Spleen (tissue), 7 donors: ENCODE results near the gene DCST1.

Source experiments
- POLR2A ChIP-seq, 3 donors: fragments of 450-650 bp; IDR thresholded peaks; one replicate each; pipeline ENCODE4 v1.5.1; 2017; ENCODE audit warnings: antibody characterized with exemption in 3 of 3, mild to moderate bottlenecking in 1 of 3
- POLR2AphosphoS5 ChIP-seq, 3 donors: sonication (generic); formaldehyde crosslinking; IDR thresholded peaks; one replicate each; pipeline ENCODE4 v1.5.1; 2017; ENCODE audit warnings: antibody characterized with exemption in 3 of 3
- TF ChIP-seq, protein P1 (sequence below), 11 experiments: fragments of 200-600 bp in 7 of 11; fragments of 450-650 bp in 4 of 11; sonication (generic) in 4 of 11; IDR thresholded peaks in 8 of 11; conservative IDR thresholded peaks in 3 of 11; 1 replicate in 7 of 11; 2 replicates in 4 of 11; pipeline versions ENCODE4 v1.4.0 to v1.8.0; 2016 to 2021; ENCODE audit warnings: antibody characterized with exemption in 11 of 11, inconsistent platforms in 4 of 11, mild to moderate bottlenecking in 1 of 11
- donor health status: DM: no; HTN: no; CAD: no; lungs with moderate emphysema.
- donor health status: DM: no; HTN: no; CAD: no.
- donor health status: DM: no; HTN: no; CAD: no.

DNA sequence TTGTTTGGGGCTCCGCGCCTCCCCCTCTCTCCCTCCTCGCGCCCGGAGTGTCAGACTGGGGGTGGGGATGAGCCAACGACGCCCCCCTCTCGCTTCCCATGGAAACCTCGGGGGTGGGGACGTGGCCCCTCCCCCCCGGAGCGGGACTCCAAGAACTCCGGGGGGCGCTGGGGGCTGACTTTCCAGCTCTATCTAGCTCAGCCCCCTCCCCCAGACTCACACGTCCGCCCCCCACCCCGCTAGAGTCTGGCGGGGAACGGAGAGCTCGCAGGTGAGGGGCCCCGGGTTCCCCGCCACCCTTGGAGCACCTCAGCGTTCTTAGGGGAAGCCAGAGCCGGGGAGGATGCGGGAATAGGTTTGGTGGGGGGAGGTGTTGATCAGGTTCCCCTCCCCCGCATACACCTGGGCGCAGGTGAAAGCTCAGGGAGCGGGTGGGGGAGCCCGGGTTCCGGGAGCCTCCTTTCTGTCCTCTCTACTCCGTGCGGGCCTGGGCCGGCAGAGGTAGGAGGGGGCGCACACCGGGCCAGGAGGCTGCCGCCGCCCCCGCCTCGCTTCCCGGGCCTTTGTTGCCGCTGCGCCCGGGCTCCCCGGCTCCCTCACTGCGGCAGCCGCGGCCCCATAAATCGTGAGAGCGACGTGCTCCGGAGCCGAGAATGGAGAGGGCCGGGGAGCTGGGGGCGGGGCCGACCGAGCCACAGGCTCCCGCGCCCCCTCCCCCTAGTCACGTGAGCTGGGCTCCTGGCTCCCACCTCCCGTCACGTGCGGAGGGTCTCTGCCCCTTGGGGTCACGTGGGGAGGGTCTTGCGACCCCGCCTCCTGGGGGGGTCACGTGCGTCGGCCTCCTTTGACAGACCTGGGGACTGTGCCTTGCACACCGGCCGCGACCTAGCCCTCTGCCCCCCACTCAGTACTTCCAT is 46.9 kb downstream of the DCST1 start:
- TF ChIP-seq POLR2A (IDR thresholded peaks at IDR 0.05): no peak
- TF ChIP-seq, protein P1, sequence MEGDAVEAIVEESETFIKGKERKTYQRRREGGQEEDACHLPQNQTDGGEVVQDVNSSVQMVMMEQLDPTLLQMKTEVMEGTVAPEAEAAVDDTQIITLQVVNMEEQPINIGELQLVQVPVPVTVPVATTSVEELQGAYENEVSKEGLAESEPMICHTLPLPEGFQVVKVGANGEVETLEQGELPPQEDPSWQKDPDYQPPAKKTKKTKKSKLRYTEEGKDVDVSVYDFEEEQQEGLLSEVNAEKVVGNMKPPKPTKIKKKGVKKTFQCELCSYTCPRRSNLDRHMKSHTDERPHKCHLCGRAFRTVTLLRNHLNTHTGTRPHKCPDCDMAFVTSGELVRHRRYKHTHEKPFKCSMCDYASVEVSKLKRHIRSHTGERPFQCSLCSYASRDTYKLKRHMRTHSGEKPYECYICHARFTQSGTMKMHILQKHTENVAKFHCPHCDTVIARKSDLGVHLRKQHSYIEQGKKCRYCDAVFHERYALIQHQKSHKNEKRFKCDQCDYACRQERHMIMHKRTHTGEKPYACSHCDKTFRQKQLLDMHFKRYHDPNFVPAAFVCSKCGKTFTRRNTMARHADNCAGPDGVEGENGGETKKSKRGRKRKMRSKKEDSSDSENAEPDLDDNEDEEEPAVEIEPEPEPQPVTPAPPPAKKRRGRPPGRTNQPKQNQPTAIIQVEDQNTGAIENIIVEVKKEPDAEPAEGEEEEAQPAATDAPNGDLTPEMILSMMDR (IDR thresholded peaks at IDR 0.05 in 8 of 11, conservative IDR thresholded peaks at IDR 0.05 in 3 of 11): no peak
- no peak for TF ChIP-seq POLR2AphosphoS5 (IDR thresholded peaks at IDR 0.05)
